A549 (cell line): ENCODE measurements around the gene LHFPL5.

Experiments
- CEBPB ChIP-seq, 2 experiments: fragments of >200 bp in 1 of 2; sonication (Bioruptor Twin) in 1 of 2; formaldehyde crosslinking in 1 of 2; IDR thresholded peaks; 2 replicates each; pipeline ENCODE4 v1.6.1; 2012 to 2016
- MAZ ChIP-seq: fragments of 150-350 bp; IDR thresholded peaks from 2 replicates; pipeline ENCODE4 v1.6.1; 2014; ENCODE audit warnings: antibody characterized with exemption, low read depth, low read length, borderline replicate concordance
- POLR2A ChIP-seq: IDR thresholded peaks from 2 replicates; pipeline ENCODE4 v1.6.1; 2012; ENCODE audit warnings: mild to moderate bottlenecking, low read length
- RFX5 ChIP-seq: fragments of 450-650 bp; IDR thresholded peaks from 2 replicates; pipeline ENCODE4 v1.7.1; 2014; ENCODE audit warnings: antibody characterized with exemption, mild to moderate bottlenecking, moderate library complexity
- TF ChIP-seq, protein P1 (sequence below): fragments of >200 bp; sonication (Bioruptor Twin); formaldehyde crosslinking; IDR thresholded peaks from 3 replicates; pipeline ENCODE4 v1.5.1; 2016
- TF ChIP-seq, protein P2 (sequence below): fragments of 450-650 bp; IDR thresholded peaks from 2 replicates; pipeline ENCODE4 v1.6.1; 2014; ENCODE audit warnings: antibody characterized with exemption

DNA sequence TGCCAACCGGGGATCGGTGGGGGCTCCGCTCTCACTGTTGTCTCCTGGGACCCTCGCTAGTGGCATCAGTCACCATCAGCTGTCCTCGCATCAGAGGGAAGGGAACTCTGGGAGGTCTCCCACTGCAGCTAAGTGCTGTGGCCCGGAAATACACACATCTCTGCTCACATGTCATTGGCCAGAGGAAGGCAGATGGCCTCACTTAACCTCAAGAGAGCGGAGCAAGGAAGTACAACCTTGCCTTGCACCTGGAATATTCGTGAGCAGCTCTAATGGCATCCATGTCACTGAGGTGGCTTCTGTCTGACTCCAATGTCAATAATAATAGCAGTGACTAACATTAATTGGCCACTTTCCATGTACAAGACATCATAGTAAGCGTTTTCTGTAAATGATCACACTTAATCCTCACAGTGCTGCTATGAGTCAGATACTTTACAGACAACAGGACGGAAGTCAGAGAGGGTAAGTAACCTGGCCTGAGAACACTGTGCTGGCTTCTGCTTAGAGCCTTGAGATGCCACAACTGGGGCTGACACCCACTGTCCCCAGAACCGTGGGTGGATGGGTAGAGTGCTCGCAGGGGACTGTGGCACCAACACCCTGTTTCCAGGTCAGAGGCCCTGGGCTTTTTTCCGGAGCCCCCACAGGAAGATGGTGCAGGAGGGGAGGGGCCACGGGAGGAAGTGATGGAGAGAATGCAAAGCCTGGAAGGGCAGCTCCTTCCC lies 6.0 kb downstream of the LHFPL5 start:
- TF ChIP-seq, protein P1, sequence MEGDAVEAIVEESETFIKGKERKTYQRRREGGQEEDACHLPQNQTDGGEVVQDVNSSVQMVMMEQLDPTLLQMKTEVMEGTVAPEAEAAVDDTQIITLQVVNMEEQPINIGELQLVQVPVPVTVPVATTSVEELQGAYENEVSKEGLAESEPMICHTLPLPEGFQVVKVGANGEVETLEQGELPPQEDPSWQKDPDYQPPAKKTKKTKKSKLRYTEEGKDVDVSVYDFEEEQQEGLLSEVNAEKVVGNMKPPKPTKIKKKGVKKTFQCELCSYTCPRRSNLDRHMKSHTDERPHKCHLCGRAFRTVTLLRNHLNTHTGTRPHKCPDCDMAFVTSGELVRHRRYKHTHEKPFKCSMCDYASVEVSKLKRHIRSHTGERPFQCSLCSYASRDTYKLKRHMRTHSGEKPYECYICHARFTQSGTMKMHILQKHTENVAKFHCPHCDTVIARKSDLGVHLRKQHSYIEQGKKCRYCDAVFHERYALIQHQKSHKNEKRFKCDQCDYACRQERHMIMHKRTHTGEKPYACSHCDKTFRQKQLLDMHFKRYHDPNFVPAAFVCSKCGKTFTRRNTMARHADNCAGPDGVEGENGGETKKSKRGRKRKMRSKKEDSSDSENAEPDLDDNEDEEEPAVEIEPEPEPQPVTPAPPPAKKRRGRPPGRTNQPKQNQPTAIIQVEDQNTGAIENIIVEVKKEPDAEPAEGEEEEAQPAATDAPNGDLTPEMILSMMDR = no peak
- TF ChIP-seq POLR2A = no peak
- no peak for TF ChIP-seq RFX5
- TF ChIP-seq MAZ = no peak
- TF ChIP-seq, protein P2, sequence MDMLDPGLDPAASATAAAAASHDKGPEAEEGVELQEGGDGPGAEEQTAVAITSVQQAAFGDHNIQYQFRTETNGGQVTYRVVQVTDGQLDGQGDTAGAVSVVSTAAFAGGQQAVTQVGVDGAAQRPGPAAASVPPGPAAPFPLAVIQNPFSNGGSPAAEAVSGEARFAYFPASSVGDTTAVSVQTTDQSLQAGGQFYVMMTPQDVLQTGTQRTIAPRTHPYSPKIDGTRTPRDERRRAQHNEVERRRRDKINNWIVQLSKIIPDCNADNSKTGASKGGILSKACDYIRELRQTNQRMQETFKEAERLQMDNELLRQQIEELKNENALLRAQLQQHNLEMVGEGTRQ = no peak
- no peak for TF ChIP-seq CEBPB (IDR thresholded peaks at IDR 0.05)
